ENCODE results near the gene MRPL12. TPM values are rescaled to one million over a fixed set of nuclear protein-coding genes. Genes with fewer than 3 reads are reported as not detected.

Gene MRPL12
- total and polyA plus RNA-seq, 2 of the 13 experiments (the other 11 are each of a cell fraction or from before 2014, with no cell fraction given): 39.1 to 94.1 TPM

- TF ChIP-seq, protein P1, sequence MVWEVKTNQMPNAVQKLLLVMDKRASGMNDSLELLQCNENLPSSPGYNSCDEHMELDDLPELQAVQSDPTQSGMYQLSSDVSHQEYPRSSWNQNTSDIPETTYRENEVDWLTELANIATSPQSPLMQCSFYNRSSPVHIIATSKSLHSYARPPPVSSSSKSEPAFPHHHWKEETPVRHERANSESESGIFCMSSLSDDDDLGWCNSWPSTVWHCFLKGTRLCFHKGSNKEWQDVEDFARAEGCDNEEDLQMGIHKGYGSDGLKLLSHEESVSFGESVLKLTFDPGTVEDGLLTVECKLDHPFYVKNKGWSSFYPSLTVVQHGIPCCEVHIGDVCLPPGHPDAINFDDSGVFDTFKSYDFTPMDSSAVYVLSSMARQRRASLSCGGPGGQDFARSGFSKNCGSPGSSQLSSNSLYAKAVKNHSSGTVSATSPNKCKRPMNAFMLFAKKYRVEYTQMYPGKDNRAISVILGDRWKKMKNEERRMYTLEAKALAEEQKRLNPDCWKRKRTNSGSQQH (CRISPR knock-in tag; IDR thresholded peaks at IDR 0.05; ENCODE audit: low read depth): peak; percentile 96
- TF ChIP-seq, protein P2, sequence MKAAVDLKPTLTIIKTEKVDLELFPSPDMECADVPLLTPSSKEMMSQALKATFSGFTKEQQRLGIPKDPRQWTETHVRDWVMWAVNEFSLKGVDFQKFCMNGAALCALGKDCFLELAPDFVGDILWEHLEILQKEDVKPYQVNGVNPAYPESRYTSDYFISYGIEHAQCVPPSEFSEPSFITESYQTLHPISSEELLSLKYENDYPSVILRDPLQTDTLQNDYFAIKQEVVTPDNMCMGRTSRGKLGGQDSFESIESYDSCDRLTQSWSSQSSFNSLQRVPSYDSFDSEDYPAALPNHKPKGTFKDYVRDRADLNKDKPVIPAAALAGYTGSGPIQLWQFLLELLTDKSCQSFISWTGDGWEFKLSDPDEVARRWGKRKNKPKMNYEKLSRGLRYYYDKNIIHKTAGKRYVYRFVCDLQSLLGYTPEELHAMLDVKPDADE (CRISPR knock-in tag; IDR thresholded peaks at IDR 0.05): no peak
- TF ChIP-seq ZNF260 (CRISPR knock-in tag; IDR thresholded peaks at IDR 0.05; ENCODE audit: borderline replicate concordance, low read depth): no peak
- 0 out of 2 replicates have a peak, but pooled peaks have one; percentile 24 for TF ChIP-seq RFX5 (IDR thresholded peaks at IDR 0.05; ENCODE audit: low read depth, low read length)
- TF ChIP-seq RBM22 (optimal IDR thresholded peaks at IDR 0.05; ENCODE audit: low read length): peak; percentile 47
- TF ChIP-seq YEATS4 (CRISPR knock-in tag; IDR thresholded peaks at IDR 0.05; ENCODE audit: borderline replicate concordance): peak; percentile 100
- no peak for TF ChIP-seq KLF13 (CRISPR knock-in tag; IDR thresholded peaks at IDR 0.05)
- TF ChIP-seq ZNF230 (CRISPR knock-in tag; IDR thresholded peaks at IDR 0.05): peak; percentile 87; the same call in 1 of the 2 replicates
- peak; percentile 91 for TF ChIP-seq ZFP91 (CRISPR knock-in tag; IDR thresholded peaks at IDR 0.05; ENCODE audit: borderline replicate concordance)
- no peak for TF ChIP-seq SMARCE1 (IDR thresholded peaks at IDR 0.05; ENCODE audit: borderline replicate concordance)
- no peak for TF ChIP-seq MAF1 (CRISPR knock-in tag; IDR thresholded peaks at IDR 0.05; ENCODE audit: borderline replicate concordance)
- TF ChIP-seq ZBTB10 (CRISPR knock-in tag; IDR thresholded peaks at IDR 0.05; ENCODE audit: borderline replicate concordance): peak; percentile 51
- TF ChIP-seq HOXD1 (CRISPR knock-in tag; IDR thresholded peaks at IDR 0.05): peak; percentile 92
- peak; percentile 10 to 97; a peak in 3 of 4 replicates for TF ChIP-seq KLF16 (CRISPR knock-in tag; IDR thresholded peaks at IDR 0.05)
- no peak; the same call in 1 of the 2 replicates for TF ChIP-seq TP53 (CRISPR knock-in tag; conservative IDR thresholded peaks at IDR 0.05)
- no peak; the same call in 1 of the 2 replicates for TF ChIP-seq GTF2F1 (IDR thresholded peaks at IDR 0.05; ENCODE audit: low read length)
- TF ChIP-seq SMAD9 (CRISPR knock-in tag; IDR thresholded peaks at IDR 0.05): 0 out of 2 replicates have a peak, but pooled peaks have one; percentile 10
- TF ChIP-seq NR2C2 (CRISPR knock-in tag; IDR thresholded peaks at IDR 0.05; ENCODE audit: borderline replicate concordance): peak; percentile 92
- TF ChIP-seq, protein P3, sequence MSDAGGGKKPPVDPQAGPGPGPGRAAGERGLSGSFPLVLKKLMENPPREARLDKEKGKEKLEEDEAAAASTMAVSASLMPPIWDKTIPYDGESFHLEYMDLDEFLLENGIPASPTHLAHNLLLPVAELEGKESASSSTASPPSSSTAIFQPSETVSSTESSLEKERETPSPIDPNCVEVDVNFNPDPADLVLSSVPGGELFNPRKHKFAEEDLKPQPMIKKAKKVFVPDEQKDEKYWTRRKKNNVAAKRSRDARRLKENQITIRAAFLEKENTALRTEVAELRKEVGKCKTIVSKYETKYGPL (CRISPR knock-in tag; IDR thresholded peaks at IDR 0.05): peak; percentile 33; the same call in 1 of the 2 replicates
- peak; percentile 50; the same call in 1 of the 2 replicates for TF ChIP-seq ZNF777 (CRISPR knock-in tag; IDR thresholded peaks at IDR 0.05)
Observed at GRCh38 chr17:81702934-81703746, at the start of gene MRPL12 (continued).

Measured in HepG2 (cell line).